Glomerular endothelial cell (primary cell): Measurements from ENCODE around the gene EZH2. TPM values are rescaled to one million over a fixed set of nuclear protein-coding genes. Genes with fewer than 3 reads are reported as not detected.

ENCODE experiments used
- DNase-seq: peaks from one replicate; pipeline ENCODE4 v3.0.0-alpha.2; 2011; ENCODE audit warnings: low read depth, low spot score; ENCODE audit errors: extremely low read depth
- total RNA-seq: library from RNA; depleted of rRNA; stranded (reverse); fragments of >200 nt; gene quantifications from 2 replicates; pipeline ENCODE4 v1.2.3, GENCODE V29; 2015

The EZH2 gene
- total RNA-seq, 1 donor from 2014 or later: 8.3 TPM

DNA sequence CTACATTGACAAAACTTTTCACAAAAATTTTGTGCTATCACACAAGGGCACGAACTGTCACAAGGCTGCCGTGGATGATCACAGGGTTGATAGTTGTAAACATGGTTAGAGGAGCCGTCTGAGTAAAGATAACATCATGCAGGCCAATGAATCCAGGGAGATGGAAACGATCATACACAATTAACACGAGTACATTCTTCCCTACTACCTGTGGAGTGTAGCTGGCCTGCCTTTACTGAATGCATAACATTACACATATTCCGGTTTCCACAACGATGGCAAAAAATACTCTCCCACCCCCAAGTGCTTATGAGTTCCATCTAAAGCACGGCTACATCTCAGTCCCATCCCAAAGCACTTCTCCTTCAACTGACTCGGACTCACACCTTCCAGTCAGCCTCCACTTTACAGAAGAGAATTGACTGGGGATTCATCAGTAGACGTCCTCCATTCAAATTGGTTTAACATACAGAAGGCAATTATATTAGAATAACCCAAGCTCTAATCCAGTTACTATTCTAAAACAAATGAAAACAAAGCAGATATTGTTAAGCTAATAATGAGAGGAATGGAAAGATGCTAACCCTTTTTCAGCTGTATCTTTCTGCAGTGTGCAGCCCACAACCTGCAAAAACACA is 69.0 kb downstream of the EZH2 start:
- DNase-seq: no peak

DNA sequence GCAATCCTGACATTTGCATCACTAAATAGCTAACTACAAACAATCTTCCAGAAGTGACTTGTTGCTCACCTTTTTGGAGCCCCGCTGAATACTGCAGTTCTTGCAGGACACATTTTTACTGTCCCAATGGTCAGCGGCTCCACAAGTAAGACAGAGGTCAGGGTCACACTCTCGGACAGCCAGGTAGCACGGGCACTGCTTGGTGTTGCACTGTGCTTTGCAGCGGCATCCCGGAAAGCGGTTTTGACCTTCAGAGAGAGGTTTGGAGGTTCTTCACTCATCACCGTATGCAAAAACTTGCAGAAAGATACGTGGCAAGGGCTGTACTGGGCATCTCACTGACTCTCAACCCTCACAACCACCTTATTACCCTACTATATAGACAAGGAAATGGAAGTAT is 70.2 kb downstream of the EZH2 start:
- DNase-seq: no peak

DNA sequence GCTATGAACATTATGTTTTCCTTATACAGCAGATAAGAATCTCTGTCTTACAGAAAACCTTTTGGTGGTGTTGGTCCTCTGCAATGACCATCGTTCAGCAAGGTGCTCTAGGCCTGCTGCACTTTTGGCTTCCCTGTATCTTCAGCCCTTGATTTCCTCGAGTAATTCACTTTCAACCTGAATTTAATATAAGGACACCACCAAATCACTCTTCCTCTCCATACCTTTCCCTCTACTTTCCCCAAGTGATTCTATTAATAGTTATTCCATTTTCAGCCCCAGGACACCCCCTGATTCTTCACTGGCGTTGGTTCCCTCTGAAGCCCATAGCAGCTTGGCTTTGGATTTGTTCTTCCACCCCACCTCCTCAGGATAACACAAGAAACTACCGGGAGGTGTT is 72.2 kb downstream of the EZH2 start:
- no peak for DNase-seq

DNA sequence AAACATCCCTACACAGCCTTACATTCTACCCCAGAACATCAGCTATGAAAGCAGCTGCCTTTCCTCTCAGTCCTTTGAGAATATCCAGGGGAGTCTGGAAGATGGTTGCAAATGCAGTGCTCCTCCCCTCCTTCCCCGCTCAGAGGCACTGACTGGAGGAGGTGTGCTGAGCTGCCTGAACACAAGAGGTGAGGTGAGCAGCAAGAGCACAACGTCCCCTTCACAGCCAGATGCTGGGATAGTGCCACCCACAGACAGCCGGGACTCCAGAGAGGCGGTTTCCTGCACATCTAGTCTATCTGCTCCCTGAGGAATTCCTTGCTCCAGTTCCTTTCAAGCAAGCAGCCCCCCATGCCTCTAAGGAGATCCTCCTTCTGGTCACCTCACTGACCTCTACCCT is 74.2 kb downstream of the EZH2 start:
- DNase-seq: no peak

DNA sequence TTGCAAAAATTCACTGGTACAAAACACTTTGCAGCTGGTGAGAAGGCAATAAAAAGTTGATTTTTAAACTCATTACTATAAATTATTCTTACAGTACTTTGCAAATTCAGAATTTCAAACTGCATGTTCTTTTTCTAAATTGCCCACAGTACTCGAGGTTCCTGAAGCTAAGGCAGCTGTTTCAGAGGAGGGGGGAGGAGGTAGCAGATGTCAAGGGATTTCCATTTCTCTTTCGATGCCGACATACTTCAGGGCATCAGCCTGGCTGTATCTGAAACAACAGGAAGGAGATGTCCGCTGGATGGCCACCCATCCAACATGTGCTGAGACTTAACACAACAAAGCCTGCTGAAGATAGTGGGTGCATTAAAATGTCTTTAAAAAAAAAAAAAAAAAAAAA is 76.7 kb downstream of the EZH2 start:
- no peak for DNase-seq

DNA sequence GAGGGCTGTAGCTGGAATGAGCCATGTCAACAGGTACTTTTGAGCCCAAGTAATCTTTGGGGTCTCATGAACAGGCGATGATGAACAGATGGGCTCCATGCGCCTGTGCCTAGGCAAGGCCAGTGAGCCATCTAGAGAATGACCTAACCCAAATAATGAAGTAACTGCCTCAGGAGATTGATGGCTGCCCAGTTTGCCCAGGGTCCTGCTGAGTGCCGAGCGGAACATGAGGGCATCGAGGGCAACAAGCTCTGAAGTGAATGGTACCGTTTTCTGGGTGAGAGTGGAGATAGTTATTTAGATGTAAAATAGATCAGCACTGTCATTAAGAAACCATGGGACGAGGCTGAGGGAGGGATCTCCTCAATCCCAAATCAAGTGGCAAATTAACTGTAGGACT is 77.9 kb downstream of the EZH2 start:
- no peak for DNase-seq

DNA sequence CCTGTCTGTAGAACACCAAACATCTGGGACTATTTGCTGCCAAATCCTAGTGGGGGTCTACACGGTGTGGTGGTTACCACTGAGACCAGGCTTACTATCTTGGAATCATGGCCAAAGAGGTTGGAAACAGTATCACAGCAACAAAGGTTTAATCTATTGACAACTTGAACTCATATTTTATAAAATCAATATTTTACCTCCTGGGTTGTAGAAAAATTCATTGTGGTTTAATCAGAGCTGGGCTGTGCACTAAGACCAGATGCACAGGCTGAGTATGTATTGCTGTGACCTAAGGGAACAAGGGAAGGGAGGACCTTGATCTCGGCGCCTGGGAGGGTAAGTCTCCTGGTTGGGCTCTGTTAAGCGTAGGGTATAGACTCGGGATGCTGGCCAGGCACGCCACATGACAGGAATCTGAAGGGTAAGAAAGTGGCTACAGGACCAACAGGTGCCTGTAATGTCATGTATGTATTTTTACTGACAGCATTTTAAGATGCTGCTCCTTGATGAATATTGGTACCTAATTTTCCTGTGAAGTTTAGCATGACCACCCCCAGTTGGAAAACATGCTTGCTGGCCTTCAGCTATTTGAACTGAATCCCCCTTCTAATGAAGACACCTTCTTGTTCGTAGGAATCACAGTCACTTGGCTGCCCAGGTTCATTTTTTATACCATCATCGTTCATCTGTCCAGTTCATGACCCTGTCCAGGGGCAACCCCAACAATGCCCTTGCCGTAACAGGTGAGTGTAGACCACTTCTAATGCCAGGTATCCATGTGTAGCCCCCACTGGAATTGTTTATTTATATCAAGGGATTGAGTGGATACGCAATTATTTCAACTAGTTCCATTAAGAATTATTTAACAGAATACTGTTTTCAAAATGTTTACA is 79.5 kb downstream of the EZH2 start:
- DNase-seq: no peak

DNA sequence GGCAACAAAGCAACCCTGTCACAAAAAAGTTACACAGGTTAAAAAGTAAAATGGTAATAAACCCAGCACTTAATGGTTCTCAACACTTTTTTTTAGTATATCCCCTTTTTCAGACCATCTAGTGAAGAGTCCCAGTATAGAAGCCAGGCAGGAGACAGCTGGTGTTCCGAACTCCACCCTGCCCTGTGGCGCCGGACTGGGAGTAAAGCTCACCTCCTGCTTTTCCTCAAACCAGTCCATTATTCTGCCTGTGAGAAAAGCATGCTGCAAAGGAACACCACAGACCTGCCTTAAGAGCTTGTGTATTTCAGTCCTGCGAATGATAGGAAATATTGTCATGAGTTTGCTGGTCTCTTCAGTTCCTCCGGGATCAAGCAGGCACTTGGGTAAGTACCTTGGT is 81.0 kb downstream of the EZH2 start:
- no peak for DNase-seq

DNA sequence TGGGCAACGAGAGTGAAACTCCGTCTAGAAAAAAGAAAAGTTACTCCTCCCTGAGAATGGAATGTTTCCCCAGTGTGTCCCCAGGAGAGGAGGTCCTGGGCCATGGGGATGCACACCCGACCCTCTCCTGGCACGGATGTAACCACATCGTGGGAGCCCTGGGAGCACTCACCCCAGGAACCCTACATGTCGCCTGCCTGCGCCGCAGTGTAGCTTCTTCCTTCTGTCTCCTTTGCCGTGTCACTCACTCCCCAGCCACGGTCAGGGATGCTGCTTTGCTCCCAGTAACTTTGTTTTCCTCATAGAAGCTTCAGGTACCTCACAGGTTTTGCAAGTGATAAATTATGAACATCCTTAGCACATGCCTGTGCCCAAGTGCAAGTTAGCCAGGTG is 82.0 kb downstream of the EZH2 start:
- DNase-seq: no peak

DNA sequence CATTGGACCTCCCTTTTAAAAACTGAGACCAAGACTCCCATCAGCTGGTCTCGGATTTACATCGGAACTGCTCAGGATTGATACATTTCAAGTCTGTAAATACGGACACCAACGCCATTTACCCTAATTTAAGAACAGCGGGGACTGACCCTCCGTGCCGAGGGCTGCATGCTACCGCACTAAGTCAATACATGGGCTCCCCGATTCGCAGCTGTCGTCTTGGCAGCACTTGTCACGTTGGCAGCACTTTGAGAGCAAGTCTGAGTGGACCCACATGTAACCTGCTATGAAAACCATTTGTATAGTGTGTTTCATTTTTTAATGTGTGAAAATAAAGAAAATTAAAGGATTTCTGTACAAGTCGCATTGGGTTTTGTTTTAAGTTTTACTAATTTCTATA is 83.4 kb downstream of the EZH2 start:
- no peak for DNase-seq

DNA sequence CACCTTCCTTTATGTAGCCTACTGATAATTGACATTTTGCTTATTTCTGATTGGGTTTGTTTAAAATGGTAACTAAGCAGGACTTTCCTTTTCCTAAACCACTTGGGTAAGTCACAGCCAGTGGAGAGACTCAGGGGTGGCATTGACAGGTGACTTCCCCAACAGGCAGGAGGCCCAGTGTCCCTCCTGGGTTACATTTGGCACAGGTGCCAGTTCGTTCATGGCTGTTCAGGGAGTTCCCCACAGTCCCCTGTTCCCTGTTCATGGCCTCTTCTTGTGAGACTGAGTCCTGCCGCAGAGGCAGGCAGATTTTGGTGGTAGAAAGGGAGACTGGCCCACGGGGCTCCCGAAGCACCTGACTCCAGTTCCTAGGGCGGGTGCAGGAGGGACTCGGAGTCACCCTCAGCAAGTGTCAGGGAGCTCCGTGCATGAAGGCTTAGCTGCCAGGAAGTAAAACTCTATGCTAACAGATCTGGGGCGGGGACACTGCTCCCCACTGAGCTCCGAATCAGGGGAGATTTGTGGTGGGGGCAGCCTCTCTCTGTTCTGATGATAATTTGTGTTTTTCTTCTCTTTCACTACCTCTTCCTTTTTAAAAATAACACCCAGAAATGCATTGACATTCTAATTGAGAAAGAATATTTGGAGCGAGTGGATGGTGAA is 84.1 kb downstream of the EZH2 start:
- DNase-seq: no peak

DNA sequence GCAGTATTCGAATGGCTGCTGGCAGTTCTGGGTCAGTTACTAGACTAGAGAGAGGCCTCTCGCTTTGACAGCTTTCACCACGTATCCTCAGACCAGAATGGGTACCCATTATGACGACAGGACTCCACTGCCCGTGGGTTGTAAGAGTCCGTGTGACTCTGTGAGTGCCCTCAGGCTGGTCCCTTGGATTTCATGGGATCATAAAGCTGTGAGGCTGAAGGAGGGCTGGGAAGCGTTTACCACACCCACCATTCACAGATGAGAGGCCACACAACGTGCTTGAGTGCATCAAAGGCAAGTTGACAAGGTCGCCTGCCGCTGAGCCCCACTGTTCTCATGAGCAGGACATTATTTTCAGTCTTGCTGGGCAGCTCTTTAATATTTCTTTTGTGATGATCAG is 87.2 kb downstream of the EZH2 start:
- DNase-seq: no peak

DNA sequence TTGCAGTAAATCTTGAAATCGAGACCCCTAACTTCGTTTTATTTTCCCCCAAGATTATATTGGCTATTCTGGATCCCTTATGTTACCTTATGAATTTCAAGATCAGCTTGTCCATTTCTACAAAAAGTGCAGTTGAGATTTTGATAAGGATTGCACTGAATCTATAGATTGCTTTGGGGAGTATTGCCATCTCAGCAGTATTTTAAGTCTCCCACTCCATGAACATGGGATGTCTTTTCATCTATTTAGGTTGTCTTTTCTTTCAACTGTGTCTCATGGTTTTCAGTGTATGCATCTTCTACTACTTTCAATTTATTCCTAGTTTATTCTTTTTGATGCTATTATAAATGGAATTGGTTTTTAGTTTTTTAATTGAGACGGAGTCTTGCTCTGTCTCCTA is 89.6 kb downstream of the EZH2 start:
- DNase-seq: no peak

DNA sequence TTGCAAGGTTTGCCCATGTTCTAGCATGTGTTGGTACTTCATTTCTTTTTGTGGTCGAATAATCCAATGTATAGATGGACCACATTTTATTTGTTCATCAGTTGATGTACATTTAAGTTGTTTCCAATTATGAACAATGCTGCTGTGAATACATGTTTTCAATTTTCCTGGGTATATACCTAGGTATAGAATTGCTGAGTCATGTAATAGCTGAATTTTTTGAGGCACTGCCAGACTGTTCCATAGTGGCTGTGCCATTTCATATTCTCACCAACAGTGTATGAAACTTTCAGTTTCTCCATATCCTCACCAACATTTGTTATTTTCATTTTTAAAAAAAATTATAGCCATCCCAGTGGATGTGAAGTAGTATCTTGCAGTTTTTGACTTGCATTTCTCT is 90.5 kb downstream of the EZH2 start:
- no peak for DNase-seq

DNA sequence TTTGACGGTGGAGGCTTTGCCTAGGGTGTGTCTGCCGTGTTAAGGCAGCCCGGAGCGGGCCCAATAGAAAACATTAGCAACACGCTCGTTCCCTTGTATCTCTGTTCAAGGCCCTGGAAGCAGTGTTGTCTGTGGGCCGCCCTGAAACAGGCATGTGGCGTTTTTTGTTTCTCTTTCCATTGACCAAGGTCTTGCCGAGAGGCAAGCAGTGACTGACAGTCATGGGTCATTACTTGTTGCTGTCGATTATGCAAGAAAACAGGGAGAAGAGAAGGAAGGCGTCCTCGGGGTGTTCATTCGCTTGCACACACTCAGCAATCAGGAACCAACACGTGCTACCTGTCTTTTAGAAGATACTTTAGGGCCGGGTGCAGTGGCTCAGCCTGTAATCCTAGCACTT is 92.5 kb downstream of the EZH2 start:
- no peak for DNase-seq

DNA sequence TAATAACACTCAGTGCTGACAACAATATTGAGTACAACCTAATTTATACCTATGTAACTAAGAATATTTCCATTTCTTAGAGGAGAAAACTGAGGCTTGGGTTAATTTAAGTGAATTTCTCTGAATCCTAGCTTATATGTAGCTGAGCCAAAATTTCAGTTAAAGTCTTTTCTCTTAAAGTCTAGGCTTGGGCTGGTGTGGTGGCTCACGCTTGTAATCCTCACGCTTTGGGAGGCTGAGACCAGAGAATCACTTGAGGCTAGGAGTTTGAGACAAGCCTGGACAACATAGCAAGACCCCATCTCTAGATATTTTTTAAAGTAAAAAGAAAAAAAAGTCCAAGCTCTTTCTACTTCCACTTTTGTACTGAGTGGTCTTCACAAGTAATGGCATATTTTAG is 93.2 kb downstream of the EZH2 start:
- no peak for DNase-seq

DNA sequence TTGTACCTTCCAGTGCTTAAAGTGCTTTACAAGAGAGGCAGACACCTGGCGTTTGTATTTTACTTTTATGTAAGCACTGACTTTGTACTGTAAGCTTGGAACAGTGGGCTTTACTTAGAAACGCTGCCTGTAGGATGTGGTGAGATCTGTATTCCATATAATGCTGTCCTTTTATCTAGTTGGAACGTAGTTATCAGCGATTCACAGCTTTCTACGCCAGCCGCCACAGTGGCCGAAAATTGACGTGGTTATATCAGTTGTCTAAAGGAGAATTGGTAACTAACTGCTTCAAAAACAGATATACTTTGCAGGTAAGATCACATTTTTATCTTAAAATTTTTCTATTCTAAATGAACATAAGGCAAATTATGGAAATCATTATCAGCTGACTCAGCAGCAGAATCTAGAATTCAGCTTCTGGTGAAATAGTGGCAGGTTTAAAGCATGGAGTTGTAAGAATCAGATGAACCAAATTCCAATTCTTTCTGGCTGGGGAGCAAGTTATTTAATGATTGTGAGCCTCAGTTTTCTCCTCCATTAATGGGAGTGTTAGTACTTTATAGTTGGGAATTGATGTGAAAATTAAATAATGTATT is 93.9 kb downstream of the EZH2 start:
- DNase-seq: no peak

DNA sequence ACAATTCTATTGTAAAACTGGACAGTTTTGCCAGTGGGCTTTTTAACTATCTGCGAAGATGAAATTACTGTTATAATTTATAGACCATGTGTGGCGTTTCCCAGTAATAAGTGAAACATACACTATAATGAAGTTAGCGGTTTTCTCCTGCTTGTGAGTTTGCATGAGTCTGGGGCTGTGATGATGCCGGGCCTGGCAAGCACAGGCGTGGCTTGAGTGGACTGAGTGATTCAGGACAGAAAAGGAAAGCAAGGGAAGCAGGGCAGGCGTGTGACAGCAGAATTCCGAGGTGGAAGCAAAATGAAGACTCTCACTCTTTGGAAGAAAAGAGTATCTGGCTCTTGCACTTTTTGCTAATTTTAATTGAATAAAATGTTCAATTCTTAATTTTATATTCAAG is 94.9 kb downstream of the EZH2 start:
- DNase-seq: no peak

DNA sequence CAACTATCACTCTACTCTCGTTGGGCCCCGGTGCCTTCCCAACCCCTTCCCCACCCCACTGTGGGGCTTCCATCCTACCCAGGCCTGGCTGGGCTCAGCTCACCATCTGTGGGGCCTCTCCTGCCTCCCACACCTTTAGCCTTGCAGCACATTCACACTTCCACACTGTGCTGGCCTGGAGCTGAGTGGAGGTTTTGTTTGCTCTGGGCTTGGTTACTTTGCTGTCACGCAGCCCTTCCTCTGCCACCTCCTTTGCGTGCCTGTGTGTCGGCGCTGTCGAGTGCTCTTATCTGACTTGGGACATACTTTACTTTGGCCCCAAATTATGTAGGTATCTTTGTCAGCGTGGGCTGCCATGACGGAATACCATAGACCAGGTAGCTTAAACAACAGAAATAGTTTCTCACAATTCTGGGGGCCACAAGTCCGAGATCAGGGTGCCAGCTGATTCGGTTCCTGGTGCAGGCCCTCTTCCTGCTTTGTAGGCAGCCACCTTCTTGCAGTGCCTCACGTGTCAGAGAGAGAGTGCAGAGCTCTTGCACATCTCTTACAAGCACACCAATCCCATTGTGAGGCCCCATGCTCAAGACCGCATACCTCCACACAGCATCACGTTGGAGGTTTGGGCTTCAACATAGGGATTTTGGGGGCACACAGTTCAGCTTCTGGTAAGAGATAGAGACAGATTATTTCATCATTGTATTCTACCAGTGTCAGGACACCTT is 96.4 kb downstream of the EZH2 start:
- no peak for DNase-seq

DNA sequence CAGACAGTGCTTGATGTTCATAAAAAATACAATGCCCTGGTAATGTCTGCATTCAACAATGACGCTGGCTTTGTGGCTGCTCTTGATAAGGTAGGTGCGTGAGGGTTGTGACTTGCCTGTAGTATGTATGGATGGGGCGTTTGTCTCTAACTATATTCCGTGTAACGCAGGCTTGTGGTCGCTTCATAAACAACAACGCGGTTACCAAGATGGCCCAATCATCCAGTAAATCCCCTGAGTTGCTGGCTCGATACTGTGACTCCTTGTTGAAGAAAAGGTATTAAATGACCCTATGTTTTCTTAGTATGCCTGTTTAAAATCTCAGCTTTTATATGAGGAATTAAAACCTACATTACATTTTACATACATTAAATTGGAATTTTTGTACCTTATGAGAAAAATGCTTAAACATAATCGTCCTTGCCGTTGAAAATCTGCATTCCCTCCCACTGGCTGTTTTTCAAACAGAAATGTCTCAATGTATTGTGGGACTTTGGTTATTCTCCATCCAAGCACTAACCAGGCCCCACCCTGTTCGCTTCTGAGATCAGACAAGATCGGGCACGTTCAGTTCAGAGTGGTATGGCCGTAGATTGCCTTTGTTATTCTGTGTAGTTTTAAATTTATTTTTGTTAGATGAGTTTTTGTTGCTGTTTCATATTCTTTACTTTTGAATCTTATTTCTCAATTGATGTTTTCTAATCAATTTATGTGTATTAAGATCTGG is 100.1 kb downstream of the EZH2 start:
- no peak for DNase-seq
